Stimulated activated CD4-positive, alpha-beta T cell treated with anti-CD3 and anti-CD28 coated beads, Interleukin-1b, Interleukin-23, amount 100 ng/mL, for 48 hours (primary cell): Measurements from ENCODE around the gene OR10A4.
A peak's percentile ranks its signal among the peaks of the same experiment; 100 is the strongest.
"Not testable (repeated sequence)": the region's sequence is repeated elsewhere in the genome, so short reads cannot be mapped to it uniquely, and the experiment has no call there.

Source experiments
- DNase-seq: peaks from one replicate; pipeline ENCODE4 v3.0.0-alpha.2; 2020

OR10A4 gene

DNA sequence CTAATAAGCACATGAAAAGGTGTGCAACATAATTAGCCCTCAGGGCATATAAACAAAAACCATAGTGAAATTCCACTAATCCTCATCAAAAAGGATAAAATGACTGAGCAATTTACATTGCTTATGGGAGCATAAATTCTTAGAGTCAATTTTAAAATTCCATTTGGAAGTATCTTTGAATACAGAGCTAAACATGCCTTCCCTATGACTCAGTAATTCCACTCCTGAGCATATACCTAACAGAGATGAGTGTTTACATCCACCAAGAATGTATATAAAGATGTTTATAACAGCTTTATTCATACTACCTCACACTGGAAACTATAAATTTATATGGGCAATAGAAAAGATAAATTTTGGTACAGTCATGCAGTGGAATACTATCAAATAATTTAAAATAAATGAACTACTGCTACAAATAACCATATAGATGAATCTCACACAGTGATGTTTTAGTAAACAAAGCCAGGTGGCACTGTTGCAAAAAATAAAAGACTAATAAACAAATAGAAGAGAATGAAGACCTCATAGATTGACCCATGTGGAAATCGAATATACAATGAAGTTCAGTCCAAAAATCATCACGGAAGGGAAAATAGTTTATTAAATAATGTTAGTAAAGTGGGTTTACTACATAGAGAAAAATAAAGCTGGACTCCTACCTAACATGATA lies 24.0 kb downstream of the OR10A4 start:
- DNase-seq, result no peak

DNA sequence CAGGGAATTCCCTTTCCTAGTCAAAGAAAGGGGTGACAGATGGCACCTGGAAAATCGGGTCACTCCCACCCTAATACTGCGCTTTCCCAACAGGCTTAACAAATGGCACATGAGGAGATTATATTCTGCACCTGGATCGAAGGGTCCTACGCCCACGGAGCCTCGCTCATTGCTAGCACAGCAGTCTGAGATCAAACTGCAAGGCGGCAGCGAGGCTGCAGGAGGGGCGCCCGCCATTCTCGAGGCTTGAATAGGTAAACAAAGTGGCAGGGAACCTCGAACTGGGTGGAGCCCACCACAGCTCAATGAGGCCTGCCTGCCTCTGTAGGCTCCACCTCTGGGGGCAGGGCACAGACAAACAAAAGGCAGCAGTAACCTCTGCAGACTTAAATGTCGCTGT lies 28.4 kb downstream of the OR10A4 start:
- not testable (repeated sequence) for DNase-seq

DNA sequence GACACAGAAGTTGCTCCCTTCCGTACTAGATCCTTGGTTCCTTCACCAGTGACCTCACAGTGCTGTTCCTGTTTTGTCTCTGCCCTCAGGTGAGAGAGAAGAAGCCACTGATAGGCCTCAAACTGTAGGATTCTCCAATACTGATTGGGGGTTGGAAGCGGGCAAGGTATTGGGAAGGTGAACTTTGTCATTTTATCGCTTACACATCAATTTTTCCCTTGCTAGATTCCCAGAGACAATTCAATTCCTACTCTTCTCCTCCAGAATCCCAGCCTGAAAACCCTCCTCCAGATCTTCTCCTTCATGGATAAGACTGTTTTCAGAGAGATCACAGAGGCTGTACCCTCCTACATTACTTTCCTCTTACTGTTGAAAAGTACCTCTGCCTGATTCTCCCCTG lies 35.0 kb downstream of the OR10A4 start:
- no peak for DNase-seq

DNA sequence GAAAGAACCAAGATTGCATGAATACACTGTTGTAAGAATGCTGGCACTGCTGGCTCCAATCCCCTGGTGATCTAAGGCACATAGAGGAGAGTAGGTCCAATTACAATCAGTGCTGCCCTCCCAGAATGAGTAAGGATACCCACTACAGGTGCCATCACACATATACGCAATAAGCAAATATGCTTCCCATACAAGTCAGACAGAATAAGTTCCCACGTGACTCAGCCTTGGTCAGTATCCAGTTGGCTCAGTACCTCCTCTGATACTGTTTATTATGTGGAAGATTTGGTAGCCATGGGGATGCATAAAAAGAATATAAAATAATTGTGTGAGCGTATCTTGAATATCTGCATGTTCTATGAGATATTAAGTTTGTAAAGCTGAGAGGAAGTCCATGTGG lies 35.5 kb downstream of the OR10A4 start:
- DNase-seq, result no peak

DNA sequence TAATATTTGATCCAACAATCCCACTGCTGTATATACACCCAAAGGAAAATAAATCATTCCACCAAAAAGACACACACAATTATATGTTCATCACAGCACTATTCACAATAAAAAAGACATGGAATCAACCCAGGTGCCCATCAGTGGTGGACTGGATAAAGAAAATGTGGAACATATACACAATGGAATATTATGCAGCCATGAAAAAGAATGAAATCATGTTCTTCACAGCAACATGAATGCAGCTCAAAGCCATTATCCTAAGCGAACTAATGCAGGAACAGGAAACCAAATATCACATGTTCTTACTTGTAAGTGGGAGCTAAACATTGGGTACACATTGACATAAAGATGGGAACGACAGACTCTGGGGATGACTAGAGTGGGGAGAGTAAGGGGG lies 43.3 kb downstream of the OR10A4 start:
- DNase-seq, result no peak

DNA sequence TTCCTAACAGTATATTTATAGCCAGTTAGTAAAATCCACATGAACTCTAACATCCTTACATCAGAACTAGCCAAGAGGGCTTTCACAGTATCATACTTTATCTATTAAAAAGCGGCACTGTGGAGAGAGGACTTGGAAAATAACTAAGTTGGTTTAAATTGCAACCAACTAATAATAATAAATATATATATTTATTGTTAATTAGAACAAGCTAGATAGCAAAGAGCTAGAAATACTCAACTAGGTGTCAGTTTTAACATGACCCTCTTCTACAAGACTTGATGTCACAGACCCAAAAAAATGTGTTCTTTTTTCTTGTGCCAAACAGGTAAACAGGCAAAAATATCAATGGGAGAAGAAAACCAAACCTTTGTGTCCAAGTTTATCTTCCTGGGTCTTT lies 44.3 kb downstream of the OR10A4 start, which contains the start of gene OR2D3:
Gene OR2D3, plus strand, starts transcription at position 301 of the 400 bp plus-strand sequence. Its CDS starts 0 bp downstream, at position 301.
- DNase-seq, result no peak

DNA sequence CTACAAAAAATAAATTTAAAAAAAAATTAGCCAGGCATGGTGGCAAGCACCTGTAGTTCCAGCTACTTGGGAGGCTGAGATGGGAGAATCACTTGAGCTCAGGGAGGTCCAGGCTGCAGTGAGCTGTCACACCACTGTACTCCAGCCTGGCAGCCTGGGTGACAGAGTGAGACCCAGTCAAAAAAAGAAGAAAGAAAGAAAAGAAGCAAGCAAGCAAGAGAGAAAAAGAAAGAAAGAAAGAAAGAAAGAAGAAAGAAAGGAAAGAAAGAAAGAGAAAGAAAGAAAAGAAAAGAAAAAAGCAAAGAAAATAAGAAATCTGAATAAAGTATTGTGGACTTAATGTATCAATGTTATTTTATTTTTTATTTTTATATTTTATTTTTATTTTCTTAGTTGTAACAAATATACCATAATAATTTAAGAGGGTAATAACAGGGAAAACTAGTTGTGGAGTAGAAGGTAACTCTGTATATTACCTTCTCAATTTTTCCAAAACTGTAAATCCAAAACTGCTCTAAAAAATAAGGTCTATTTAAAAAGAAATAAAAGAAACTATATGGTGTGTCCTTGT lies 48.7 kb downstream of the OR10A4 start:
- no peak for DNase-seq

DNA sequence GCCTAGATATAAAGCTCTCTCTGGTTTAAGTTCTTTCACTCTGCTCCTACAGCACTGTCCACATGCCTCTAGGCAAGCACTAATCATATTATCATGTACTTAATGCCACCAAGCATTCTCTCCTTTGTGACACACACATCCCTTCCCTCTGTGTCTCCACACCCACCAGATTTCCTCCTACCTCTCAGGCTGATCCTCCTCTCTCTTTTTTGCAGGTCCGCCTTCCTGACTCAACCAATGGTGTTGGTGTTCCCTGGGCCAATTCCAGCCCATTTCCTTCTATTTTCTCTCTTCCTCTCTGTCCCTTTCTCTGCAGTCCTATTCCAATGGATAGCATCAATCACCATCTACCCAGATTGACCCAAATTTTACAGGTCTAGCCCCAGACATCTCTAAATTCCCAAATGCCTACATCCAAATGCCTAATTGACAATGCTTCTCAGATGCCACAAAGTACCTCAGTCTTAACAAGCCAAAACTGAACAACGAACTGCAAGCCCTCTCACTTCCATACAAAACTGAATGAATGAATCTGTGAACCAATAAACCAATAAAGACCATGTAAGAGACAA lies 49.3 kb downstream of the OR10A4 start:
- DNase-seq, result no peak

DNA sequence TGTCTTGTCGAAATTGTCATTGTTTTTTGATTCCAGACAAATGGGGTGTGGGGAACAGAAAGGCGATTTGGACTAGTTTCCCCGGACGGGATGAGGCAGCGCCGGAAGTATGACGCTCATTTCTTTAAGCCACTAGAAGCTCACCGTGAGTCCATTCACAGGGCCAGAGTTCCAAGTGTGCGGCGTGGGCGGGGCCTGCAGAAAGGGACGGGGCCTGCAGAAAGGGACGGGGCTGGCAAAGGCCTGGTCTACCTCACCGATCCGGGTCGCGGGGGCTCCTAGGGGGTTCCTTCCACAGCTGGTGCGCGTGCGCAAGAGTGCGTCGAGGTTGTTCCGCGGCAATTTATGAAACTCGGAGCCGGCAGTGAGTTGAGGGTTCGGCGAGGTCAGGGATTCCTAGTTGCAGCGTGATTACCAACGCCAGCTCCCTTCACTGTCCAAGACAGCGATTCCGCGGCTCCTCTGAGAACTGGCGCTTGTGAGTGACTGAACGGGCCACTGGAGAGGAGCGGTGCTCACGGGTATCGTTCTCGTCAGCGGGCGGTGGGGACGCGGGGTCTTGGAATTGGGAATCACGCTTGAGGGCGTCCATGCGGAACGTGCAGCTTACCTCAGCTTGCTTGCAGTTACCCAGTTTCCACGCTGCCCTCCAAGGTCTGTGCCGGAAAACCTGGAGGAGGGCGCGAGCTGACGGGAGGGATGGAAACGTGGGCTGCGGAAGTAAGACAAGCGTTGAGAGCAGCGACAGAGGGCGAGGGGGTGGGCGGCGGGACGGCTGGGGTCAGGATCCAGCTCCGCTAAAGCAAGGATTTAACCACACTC lies 50.0 kb downstream of the OR10A4 start, which contains the start of gene ZNF215:
Gene ZNF215, plus strand, starts transcription at position 219 of the 822 bp plus-strand sequence. CDS start 5,847 bp downstream, outside the sequence.
- peak; percentile 42 for DNase-seq

DNA sequence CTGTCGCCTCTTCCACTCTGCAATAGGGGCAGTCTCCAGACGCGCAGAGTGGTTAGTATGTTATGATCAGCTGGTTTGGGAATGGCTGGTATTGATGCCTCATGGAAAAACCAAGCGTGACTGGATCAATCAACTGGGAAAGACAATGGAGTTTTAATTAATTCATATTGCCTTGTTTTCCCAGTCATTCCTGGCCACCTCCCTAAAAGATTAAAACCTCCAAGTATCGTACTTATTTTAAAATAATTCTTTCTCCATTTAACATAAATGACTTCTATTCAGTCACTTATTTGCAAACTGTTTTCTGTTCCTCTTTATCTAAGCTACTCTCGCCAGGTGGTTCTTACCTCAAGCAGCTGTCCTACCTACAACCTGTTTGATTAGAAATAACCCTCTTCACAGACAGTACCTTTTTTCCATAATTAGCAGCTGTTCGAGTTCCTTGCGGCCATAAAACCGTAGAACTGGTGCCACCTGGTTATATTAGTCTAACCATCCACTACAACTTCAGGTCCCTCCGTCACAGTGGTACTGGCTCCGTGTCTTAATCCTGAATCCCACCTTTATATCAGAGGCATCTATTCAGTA lies 50.7 kb downstream of the OR10A4 start:
- no peak for DNase-seq
